LNCaP clone FGC (cell line): Measurements from ENCODE around the gene PLEKHM3.
A peak's percentile ranks its signal among the peaks of the same experiment; 100 is the strongest.

ENCODE experiments used
- DNase-seq: peaks from one replicate; pipeline ENCODE4 v3.0.0-alpha.2; 2011; ENCODE audit warnings: low read depth
- H3K4me3 ChIP-seq: 2 replicates; pipeline ENCODE4 v1.5.1; 2011; ENCODE audit warnings: mild to moderate bottlenecking, low read depth, low read length, control low read depth
- TF ChIP-seq, protein P1 (sequence below): IDR thresholded peaks from 2 replicates; pipeline ENCODE4 v1.5.1; 2012; ENCODE audit warnings: mild to moderate bottlenecking; ENCODE audit not compliant: control insufficient read depth, insufficient read depth; ENCODE audit errors: extremely low read depth

The PLEKHM3 gene

DNA sequence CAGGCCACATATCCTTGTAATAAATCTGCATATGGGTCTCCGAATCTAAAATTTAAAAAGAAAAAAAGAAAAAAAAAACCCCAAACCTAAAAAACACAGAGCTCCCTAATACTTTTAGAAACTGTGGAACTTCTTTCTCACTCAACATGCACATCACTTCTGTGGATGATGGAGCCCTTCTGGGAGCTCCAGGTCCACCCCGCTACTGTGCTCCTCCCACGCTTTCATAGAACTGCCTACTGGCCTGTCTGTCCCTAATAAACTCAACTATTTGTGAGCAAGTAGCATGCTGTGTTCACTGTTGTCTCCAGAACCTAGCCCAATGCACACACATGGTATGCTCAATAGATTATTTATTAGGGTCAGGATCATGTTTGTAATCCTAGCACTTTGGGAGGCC is 172.5 kb downstream of the PLEKHM3 start:
- TF ChIP-seq, protein P1, sequence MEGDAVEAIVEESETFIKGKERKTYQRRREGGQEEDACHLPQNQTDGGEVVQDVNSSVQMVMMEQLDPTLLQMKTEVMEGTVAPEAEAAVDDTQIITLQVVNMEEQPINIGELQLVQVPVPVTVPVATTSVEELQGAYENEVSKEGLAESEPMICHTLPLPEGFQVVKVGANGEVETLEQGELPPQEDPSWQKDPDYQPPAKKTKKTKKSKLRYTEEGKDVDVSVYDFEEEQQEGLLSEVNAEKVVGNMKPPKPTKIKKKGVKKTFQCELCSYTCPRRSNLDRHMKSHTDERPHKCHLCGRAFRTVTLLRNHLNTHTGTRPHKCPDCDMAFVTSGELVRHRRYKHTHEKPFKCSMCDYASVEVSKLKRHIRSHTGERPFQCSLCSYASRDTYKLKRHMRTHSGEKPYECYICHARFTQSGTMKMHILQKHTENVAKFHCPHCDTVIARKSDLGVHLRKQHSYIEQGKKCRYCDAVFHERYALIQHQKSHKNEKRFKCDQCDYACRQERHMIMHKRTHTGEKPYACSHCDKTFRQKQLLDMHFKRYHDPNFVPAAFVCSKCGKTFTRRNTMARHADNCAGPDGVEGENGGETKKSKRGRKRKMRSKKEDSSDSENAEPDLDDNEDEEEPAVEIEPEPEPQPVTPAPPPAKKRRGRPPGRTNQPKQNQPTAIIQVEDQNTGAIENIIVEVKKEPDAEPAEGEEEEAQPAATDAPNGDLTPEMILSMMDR: no peak
- DNase-seq: no peak
- H3K4me3 ChIP-seq: no peak overlapping the region

DNA sequence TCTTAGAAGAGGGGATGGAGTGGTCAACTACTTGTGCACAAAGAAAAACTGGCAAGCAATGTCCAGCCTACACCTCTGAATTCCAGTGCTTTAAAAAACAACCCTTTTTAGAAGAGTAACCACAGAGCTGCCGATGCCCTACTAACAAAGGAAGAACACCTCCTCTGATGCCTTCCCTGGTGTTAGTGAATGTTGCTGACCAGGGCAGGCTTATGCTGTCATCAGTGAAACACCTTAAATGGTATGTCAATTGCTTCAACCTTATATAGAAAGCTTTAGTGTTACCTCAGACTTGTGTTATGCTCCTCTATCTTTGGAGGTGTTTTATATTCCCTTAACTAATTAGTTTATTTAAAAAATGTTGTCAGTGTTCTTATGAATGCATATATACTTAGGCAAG is 175.9 kb downstream of the PLEKHM3 start:
- TF ChIP-seq, protein P1: no peak
- H3K4me3 ChIP-seq: no peak overlapping the region
- no peak for DNase-seq

DNA sequence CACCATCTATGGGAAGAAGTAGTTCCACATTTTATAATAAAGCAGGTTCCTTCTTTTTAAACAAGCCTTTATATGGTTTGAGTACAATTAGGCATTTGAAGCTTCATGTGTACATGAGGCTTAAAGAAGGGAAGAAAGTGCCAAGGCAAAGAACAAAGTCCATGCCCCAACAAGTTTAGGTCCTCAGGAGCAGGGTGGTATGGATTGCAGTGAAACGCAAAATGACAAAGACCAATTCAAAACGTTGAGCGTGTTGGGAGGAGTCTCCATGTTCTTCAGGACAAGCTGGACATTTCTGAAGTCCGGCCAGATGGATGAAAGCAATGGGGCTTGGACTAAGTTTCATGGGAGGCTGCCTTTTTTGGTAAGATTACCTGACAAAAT is 176.8 kb downstream of the PLEKHM3 start:
- H3K4me3 ChIP-seq: no peak overlapping the region
- no peak for DNase-seq
- TF ChIP-seq, protein P1: no peak

DNA sequence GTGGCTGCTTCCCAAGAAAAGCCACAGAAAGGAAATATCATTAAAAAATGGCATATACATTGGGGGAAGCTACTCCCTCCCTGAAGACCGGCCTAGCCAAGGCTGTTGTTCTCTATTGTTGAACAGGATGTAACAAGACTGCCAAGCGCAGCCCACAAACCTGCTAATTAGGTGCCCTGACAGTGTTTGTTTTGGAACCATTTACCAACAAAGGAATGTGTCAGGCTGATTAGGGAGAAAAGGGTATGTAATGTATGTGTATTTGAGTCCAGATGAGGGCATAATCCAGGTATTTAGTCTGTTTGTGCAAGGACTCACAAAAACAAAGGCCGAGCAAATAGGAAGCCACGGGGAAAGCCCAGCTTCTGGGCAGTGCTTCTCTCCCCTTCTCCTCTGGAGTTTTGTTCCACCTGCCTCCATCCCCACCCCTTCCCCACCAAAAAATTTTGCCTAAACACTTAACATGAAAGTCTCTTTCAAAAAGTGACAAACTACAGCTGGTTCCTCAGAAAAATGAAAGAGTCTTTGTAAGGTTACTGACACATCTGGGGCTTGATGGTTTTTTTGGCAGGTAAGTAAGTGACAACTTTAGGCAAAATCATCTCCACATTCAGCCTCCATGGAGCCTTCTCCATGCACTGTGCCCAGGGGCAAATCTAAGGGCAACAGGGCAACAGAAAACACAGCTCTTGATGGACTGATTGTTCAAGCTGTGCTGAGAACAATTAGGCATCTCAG is 177.4 kb downstream of the PLEKHM3 start:
- no peak overlapping the region for H3K4me3 ChIP-seq
- TF ChIP-seq, protein P1: no peak
- DNase-seq: peak; percentile 98

DNA sequence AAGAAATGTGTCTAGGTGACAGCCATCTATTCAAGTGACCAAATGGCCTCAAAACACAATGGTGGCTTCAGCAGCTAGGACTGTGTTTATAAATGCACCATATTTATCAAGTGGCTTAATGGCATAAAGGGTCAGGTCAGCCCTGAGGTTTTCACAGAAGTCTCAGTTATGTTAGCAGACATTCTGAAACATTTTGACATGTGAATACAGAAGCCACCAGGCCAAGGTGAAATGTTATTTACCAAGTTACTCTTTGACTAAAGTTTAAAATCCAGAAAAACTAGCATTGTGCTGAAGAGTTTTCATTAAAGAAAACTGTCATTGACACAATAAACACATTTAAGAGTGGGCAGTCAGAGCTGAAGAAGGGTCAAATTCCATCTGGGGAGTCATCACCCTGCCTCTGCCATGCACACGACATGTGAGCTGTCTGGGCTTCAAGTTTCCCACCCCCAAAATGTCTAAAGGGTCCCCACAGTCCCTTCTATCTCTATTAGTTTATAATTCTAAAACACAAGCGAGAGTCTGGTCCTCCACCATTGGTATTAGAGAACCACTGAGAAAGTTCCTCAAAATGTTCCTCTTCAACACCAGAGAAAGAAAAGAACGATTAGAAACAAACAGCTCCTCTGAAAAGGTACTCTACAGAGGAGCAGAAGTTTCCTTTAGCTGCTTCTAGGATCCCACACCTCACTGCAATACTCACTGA is 178.1 kb downstream of the PLEKHM3 start:
- DNase-seq: no peak
- no peak overlapping the region for H3K4me3 ChIP-seq

DNA sequence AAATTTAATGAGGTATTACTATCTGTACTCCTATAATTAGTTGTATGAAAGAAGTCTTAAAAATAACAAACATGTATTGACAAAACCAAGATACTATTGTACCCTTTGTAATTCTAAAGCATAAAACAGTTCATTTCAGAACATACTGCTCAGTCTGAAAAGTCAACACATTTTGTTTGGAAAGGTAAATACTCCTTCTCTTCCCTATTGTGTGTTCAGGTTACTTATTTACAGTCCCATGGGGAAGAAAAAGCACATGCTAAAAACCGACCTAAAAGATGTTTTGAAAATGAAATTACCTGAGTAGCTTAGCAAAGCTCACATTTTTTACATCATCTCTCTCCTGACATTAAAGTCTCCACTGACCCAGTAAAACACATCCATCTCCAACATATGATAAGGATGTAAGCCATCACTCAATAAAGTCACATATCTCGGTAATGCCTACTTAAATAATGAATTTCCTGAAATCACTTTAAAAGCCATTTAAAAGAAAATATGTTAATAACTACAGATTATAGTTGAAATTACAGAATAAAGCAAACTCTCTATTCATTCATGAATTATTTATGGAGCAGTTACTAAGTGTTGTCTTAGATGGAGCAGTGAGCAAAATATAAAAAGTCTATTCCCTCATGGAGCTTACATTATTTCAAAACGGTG is 180.0 kb downstream of the PLEKHM3 start:
- H3K4me3 ChIP-seq: no peak overlapping the region
- TF ChIP-seq, protein P1: no peak

More for the DNA sequence above, 178.1 kb downstream of the PLEKHM3 start:
- TF ChIP-seq, protein P1: no peak

More for the DNA sequence above, 180.0 kb downstream of the PLEKHM3 start:
- DNase-seq: peak; percentile 52
